AG10803 (cell line): ENCODE data around the gene RAET1E.
"Not testable (repeated sequence)": the region's sequence is repeated elsewhere in the genome, so short reads cannot be mapped to it uniquely, and the experiment has no call there.

Experiments
- DNase-seq: peaks from one replicate; pipeline ENCODE4 v3.0.0; 2010; ENCODE audit warnings: low read depth
- H3K4me3 ChIP-seq: 2 replicates; pipeline ENCODE4 v1.5.1; 2011; ENCODE audit warnings: mild to moderate bottlenecking, low read length, control low read depth
- CTCF ChIP-seq: conservative IDR thresholded peaks from 2 replicates; pipeline ENCODE4 v1.5.1; 2011; ENCODE audit warnings: mild to moderate bottlenecking, low read length, control low read depth, inconsistent platforms

The RAET1E gene

GRCh38 chr6:149925253-149925973 lies 27.5 kb upstream of the RAET1E start:
- no peak for TF ChIP-seq CTCF
- DNase-seq = peak; percentile 31
- peak overlapping the region; percentile 60 for H3K4me3 ChIP-seq

GRCh38 chr6:149924933-149925252 lies 27.0 kb upstream of the RAET1E start:
- DNase-seq = no peak
- H3K4me3 ChIP-seq = no peak overlapping the region

GRCh38 chr6:149924206-149924932 lies 26.5 kb upstream of the RAET1E start:
- no peak for TF ChIP-seq CTCF
- no peak overlapping the region for H3K4me3 ChIP-seq
- no peak for DNase-seq

More at GRCh38 chr6:149924933-149925252, 27.0 kb upstream of the RAET1E start:
- no peak for TF ChIP-seq CTCF

DNA sequence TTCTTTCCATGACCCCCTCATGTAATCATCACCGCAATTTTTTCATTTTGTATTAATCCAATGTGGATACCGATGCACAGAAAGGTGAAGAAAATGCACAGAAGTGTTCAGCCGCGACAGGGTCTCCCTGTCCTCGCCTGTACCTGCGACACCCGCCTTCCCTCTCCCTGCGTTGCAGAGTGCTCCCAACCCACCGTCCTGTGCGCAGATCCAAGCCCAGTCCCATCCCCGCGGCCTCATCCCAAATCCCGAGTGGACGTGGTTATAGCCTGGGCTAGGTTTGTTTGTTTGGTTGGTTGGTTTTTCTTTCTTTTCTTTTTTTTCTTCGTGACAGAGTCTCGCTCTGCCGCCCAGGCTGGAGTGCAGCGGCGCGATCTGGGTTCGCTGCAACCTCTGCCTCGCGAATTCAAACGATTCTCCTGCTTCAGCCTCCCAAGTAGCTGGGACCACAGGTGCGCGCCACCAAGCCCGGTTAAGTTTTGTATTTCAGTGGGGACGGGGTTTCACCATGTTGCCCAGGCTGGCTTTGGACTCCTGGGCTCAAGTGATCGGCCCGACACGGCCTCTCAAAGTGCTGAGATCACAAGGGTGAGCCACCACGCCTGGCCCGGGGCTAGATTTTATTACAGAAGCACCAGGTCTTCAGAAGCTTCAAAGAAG lies 25.5 kb upstream of the RAET1E start:
- TF ChIP-seq CTCF = no peak
- no peak for DNase-seq
- H3K4me3 ChIP-seq = peak overlapping the region; percentile 76

GRCh38 chr6:149922642-149923326 lies 24.9 kb upstream of the RAET1E start, which contains the start of gene RAET1G:
Gene RAET1G (minus strand): TSS chr6:149923121. CDS start chr6:149923010, 111 bp downstream.
- DNase-seq = peak; percentile 90
- peak within 1 kb of the TSS; percentile 76 for H3K4me3 ChIP-seq
- no peak for TF ChIP-seq CTCF

- peak overlapping the region; percentile 76; the same call in 1 of the 2 replicates for H3K4me3 ChIP-seq
Measured at GRCh38 chr6:149922091-149922490, 24.2 kb upstream of the RAET1E start.

DNA sequence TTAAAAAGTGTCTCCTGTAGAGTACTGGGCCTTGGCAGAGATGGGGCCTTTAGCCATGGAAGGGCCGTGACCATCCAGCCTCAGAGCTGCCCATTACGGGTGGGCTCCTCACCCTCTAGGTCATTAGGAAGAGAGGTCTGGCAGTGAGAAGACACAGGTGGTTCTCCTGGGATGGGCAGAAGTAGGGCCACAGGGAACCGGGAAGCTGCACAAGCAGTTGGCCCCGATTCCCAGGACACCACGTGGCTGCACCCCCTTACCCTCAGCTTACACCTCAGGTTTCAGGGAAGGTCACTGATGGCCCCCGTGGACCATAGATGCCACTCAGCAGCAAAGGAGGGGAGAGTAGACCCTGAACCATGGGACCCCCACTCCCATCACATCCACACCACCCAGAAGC lies 23.4 kb upstream of the RAET1E start:
- no peak for TF ChIP-seq CTCF
- no peak for DNase-seq
- H3K4me3 ChIP-seq = no peak overlapping the region

More at GRCh38 chr6:149922091-149922490, 24.2 kb upstream of the RAET1E start:
- DNase-seq = not testable (repeated sequence)
